Measurements from ENCODE around the gene BTBD1.

Gene BTBD1

GRCh38 chr15:83066734-83067637, at the start of gene BTBD1:
TSS of gene BTBD1 (minus strand) at chr15:83067252. CDS start at chr15:83067151, 101 bp downstream.
- DNase-seq = peak; percentile 93

- DNase-seq = no peak
Observed at GRCh38 chr15:83115831-83116565, 48.9 kb upstream of the BTBD1 start.

GRCh38 chr15:83115410-83115809, 48.4 kb upstream of the BTBD1 start:
- DNase-seq = no peak

GRCh38 chr15:83114856-83115255, 47.8 kb upstream of the BTBD1 start:
- DNase-seq = no peak

- no peak for DNase-seq
Observed at GRCh38 chr15:83113881-83114674, 47.0 kb upstream of the BTBD1 start.

GRCh38 chr15:83112956-83113299, 45.9 kb upstream of the BTBD1 start:
- no peak for DNase-seq

GRCh38 chr15:83112233-83112955, 45.3 kb upstream of the BTBD1 start:
- DNase-seq = peak; percentile 14

GRCh38 chr15:83111149-83111548, 44.1 kb upstream of the BTBD1 start:
- no peak for DNase-seq

GRCh38 chr15:83110381-83110780, 43.3 kb upstream of the BTBD1 start:
- DNase-seq = no peak

GRCh38 chr15:83109532-83109931, 42.5 kb upstream of the BTBD1 start:
- DNase-seq = no peak

- no peak for DNase-seq
Observed at GRCh38 chr15:83108266-83109219, 41.5 kb upstream of the BTBD1 start.

- no peak for DNase-seq
Observed at GRCh38 chr15:83107841-83108181, 40.8 kb upstream of the BTBD1 start.

- DNase-seq = no peak
Observed at GRCh38 chr15:83106994-83107840, 40.2 kb upstream of the BTBD1 start, which contains the start of gene TM6SF1. TSS of gene TM6SF1 (plus strand) at chr15:83107645. CDS start at chr15:83107681, 36 bp downstream.

- no peak for DNase-seq
Observed at GRCh38 chr15:83105440-83105839, 38.4 kb upstream of the BTBD1 start.

GRCh38 chr15:83104141-83104540, 37.1 kb upstream of the BTBD1 start:
- no peak for DNase-seq

- no peak for DNase-seq
Observed at GRCh38 chr15:83102346-83102745, 35.3 kb upstream of the BTBD1 start.

GRCh38 chr15:83100097-83100646, 33.1 kb upstream of the BTBD1 start:
- no peak for DNase-seq

GRCh38 chr15:83099290-83099689, 32.2 kb upstream of the BTBD1 start:
- no peak for DNase-seq

- DNase-seq = no peak
Observed at GRCh38 chr15:83098079-83098478, 31.0 kb upstream of the BTBD1 start.

GRCh38 chr15:83094583-83094982, 27.5 kb upstream of the BTBD1 start:
- no peak for DNase-seq
